Ishikawa (cell line): Measurements from ENCODE around the gene ARHGAP20.

Experiments used
- CEBPB ChIP-seq: IDR thresholded peaks from 2 replicates; pipeline ENCODE4 v1.6.1; 2012
- FOXM1 ChIP-seq: IDR thresholded peaks from 2 replicates; pipeline ENCODE4 v1.6.1; 2012; ENCODE audit warnings: low read depth, borderline replicate concordance
- TF ChIP-seq, protein P1 (sequence below): IDR thresholded peaks from 2 replicates; pipeline ENCODE4 v1.6.1; 2012; ENCODE audit warnings: low read depth, mild to moderate bottlenecking
- TF ChIP-seq, protein P2 (sequence below): IDR thresholded peaks from 2 replicates; pipeline ENCODE4 v1.6.1; 2012
- TF ChIP-seq, protein P3 (sequence below): IDR thresholded peaks from 2 replicates; pipeline ENCODE4 v1.6.1; 2012

DNA sequence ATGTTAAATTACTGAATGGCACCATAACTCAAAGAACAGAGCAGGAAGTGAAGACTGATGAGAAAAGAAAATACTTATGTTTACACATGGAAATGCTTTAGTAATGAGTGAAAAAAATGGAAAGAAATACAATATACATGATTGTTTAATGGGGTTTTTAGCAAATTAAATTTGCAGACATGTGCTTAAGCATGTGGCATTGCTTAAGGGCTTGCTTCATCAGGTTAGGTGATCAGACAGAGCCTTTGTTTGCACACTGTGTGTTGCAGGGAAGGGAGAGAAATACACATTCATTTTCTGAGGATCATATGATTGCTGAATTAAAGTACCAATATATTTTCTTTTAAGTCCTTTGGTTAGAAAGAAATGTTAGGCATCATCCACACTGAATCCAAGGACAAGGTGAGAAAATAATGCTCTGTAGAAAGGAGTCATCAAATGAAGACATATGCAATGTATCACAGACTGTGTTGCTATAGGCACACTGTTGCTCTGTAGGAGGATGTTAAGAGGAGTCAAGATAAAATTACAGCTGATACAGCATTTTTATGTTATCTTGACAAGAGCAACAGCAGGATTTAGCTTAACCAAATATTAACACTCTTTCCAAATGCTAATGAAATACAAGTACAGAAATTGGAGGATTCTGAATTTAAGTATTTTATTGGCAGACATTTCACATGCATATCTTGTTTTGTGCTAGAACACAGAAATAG, 23.4 kb upstream of the ARHGAP20 start:
- TF ChIP-seq, protein P1, sequence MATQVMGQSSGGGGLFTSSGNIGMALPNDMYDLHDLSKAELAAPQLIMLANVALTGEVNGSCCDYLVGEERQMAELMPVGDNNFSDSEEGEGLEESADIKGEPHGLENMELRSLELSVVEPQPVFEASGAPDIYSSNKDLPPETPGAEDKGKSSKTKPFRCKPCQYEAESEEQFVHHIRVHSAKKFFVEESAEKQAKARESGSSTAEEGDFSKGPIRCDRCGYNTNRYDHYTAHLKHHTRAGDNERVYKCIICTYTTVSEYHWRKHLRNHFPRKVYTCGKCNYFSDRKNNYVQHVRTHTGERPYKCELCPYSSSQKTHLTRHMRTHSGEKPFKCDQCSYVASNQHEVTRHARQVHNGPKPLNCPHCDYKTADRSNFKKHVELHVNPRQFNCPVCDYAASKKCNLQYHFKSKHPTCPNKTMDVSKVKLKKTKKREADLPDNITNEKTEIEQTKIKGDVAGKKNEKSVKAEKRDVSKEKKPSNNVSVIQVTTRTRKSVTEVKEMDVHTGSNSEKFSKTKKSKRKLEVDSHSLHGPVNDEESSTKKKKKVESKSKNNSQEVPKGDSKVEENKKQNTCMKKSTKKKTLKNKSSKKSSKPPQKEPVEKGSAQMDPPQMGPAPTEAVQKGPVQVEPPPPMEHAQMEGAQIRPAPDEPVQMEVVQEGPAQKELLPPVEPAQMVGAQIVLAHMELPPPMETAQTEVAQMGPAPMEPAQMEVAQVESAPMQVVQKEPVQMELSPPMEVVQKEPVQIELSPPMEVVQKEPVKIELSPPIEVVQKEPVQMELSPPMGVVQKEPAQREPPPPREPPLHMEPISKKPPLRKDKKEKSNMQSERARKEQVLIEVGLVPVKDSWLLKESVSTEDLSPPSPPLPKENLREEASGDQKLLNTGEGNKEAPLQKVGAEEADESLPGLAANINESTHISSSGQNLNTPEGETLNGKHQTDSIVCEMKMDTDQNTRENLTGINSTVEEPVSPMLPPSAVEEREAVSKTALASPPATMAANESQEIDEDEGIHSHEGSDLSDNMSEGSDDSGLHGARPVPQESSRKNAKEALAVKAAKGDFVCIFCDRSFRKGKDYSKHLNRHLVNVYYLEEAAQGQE = no peak
- TF ChIP-seq, protein P2, sequence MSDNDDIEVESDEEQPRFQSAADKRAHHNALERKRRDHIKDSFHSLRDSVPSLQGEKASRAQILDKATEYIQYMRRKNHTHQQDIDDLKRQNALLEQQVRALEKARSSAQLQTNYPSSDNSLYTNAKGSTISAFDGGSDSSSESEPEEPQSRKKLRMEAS = no peak
- TF ChIP-seq FOXM1 (no peak), CEBPB (no peak)
- TF ChIP-seq, protein P3, sequence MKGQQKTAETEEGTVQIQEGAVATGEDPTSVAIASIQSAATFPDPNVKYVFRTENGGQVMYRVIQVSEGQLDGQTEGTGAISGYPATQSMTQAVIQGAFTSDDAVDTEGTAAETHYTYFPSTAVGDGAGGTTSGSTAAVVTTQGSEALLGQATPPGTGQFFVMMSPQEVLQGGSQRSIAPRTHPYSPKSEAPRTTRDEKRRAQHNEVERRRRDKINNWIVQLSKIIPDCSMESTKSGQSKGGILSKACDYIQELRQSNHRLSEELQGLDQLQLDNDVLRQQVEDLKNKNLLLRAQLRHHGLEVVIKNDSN = no peak
